Tracheal epithelial cell (primary cell): Measurements from ENCODE around the gene CDC42EP2. TPM values are rescaled to one million over a fixed set of nuclear protein-coding genes. Genes with fewer than 3 reads are reported as not detected.

Experiments used
- total RNA-seq: library from RNA; depleted of rRNA; stranded (reverse); fragments of >200 nt; gene quantifications from 2 replicates; pipeline ENCODE4 v1.2.1, GENCODE V29; 2014

Gene CDC42EP2, protein sequence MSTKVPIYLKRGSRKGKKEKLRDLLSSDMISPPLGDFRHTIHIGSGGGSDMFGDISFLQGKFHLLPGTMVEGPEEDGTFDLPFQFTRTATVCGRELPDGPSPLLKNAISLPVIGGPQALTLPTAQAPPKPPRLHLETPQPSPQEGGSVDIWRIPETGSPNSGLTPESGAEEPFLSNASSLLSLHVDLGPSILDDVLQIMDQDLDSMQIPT
- 2.6 and 9.9 TPM in 2 replicates for total RNA-seq

DNA sequence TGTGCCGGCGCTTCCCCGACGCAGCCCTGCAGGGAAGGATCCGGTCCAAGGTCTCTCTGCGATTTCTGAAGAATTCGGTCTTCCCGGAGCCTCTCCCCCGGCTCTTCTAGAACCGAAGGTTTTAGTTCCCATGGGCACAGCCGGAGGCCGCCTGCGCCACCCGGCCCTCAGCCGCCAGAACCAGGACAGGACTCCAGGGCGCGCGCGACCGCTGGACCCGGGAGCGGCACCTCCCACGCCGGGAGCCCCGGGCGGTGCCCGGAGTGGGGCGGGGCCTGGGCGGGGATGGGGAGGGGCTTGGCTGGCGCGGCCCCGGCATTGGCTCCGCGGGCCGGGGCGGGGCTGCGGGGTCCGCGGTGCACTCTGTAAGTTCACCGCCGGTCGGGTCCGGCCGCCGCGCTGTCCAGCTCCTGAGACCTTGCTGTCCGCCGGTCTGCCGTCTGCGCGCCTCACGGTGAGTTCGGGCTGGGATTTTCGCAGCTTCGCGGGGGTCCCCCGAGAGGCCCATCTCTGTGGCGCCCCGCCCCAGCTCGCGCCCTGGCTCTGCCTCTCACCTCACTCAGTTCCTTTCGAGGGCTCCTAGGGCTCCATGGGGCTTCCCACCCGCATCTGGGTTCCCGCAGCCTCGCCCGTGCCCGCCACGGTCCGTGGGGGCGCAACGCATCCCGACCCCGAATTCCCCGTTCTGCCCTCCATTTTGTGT is at the start of gene CDC42EP2:
Gene CDC42EP2 (plus strand): TSS at position 366 of the 703 bp plus-strand sequence. CDS start 6,033 bp downstream, outside the sequence.

DNA sequence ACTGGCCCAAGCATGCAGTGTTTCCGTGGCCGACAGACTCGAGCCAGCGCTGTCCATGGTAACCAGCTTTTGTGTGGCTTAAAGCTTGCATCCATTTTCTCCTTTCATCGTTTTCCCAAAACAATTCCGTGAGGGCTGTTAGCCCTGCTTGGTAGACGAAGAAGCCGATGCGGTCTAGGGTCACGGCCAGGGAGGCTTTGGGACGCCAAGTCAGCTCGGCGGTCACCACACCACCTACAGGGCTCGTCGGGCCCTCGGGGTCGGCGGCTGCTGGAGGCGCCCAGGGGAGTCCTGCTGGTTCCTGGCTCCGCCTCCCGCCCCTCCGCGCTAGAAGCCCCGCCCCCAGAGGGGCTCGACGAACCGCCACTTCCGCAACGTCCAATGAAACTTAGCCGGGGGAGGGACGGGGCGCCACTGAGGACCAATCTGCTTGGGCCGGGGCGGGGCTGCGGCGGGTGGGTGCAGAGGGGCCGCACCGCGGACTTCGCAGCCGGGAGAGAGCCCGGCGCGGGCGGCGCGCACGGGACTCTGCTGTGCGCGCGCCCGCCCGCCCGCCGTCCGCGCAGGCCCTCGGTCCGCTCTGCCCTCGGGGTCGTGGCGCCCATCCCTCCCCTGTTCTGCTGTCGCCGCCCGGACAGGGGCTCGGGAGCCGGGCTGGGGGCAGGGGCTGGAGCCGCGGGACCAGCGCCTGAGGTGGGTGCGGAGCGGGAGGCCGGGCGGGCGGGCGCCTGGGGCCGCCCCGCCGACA is 39.8 kb downstream of the CDC42EP2 start, which contains the start of gene TIGD3:
Gene TIGD3 (plus strand): TSS at position 487 of the 748 bp plus-strand sequence. CDS start 1,058 bp downstream, outside the sequence.

Other genes starting within 250 kb of the CDC42EP2 start
- gene CDCA5, start 230.8 kb upstream of the CDC42EP2 start, total RNA-seq = 0.43 and 1.7 TPM in 2 replicates
- 33.0 and 41.2 TPM in 2 replicates for gene ZFPL1, start 230.6 kb upstream of the CDC42EP2 start, total RNA-seq
- 178 and 180 TPM in 2 replicates for gene VPS51, start 218.7 kb upstream of the CDC42EP2 start, total RNA-seq
- gene TM7SF2, start 203.0 kb upstream of the CDC42EP2 start, total RNA-seq = 30.6 and 40.3 TPM in 2 replicates
- 21.2 and 22.6 TPM in 2 replicates for gene ZNHIT2, start 197.2 kb upstream of the CDC42EP2 start, total RNA-seq
- gene FAU, start 192.7 kb upstream of the CDC42EP2 start, total RNA-seq = 358 and 363 TPM in 2 replicates
- gene MRPL49, start 192.5 kb upstream of the CDC42EP2 start, total RNA-seq = 42.0 and 48.9 TPM in 2 replicates
- gene SYVN1, start 180.3 kb upstream of the CDC42EP2 start, total RNA-seq = 10.0 and 19.0 TPM in 2 replicates
- not detected in 2 replicates for gene SPDYC, start 144.6 kb upstream of the CDC42EP2 start, total RNA-seq
- 219 and 240 TPM in 2 replicates for gene CAPN1, start 132.9 kb upstream of the CDC42EP2 start, total RNA-seq
- gene POLA2, start 52.9 kb upstream of the CDC42EP2 start, total RNA-seq = 2.2 and 3.0 TPM in 2 replicates
- gene DPF2, start 19.0 kb downstream of the CDC42EP2 start, total RNA-seq = 24.8 and 29.8 TPM in 2 replicates
- under 0.01 and 0.43 TPM in 2 replicates for gene TIGD3, start 39.9 kb downstream of the CDC42EP2 start, total RNA-seq
- gene SLC25A45, start 67.8 kb downstream of the CDC42EP2 start, total RNA-seq = under 0.01 and 1.9 TPM in 2 replicates
- 52.2 and 169 TPM in 2 replicates for gene FRMD8, start 71.8 kb downstream of the CDC42EP2 start, total RNA-seq
- 49.2 and 67.4 TPM in 2 replicates for gene NEAT1, start 107.9 kb downstream of the CDC42EP2 start, total RNA-seq
- gene MALAT1, start 184.2 kb downstream of the CDC42EP2 start, total RNA-seq = 4,567 and 7,714 TPM in 2 replicates
- 58.4 and 75.9 TPM in 2 replicates for gene SCYL1, start 210.2 kb downstream of the CDC42EP2 start, total RNA-seq
- 19.8 and 39.0 TPM in 2 replicates for gene LTBP3, start 243.5 kb downstream of the CDC42EP2 start, total RNA-seq